ENCODE results near the gene CNNM4.
A peak's percentile ranks its signal among the peaks of the same experiment; 100 is the strongest.

CNNM4 gene

DNA sequence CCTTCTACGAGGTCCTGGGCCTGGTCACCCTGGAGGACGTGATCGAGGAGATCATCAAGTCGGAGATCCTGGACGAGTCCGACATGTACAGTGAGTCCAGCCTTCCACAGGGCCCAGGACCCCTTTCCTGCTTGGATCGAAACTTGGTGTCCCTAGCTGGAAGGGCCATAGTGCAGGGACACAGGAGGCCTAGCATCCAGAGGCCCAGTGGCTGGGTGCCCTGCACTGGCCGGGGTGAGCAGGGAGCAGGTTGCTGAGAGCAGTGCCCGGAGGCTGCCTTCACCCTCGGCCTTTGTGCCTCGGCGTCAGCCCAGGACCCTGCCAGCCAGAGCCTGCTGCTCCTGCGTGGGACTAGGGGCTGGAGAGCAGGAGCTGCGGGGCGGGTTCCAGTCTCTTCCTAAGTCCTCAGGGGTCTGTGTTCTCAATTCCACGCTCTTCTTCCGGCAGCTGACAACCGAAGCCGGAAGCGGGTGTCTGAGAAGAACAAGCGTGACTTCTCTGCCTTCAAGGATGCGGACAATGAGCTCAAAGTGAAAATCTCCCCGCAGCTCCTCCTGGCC is 36.4 kb downstream of the CNNM4 start:
- CTCF ChIA-PET = interaction anchor here (1.0 to 5.3 kb wide), 5 partner anchors 9 to 34 kb away, joined by 3 to 53 read pairs (median 7); partner anchors contain the start of genes CNNM3 and CNNM4
- TF ChIP-seq CTCF (IDR thresholded peaks at IDR 0.05; ENCODE audit: control extremely low read depth, extremely low read depth, low read depth, missing control alignments) = no peak
- POLR2A ChIA-PET = no interaction called here
- no peak for DNase-seq (ENCODE audit: extremely low spot score)

GRCh38 chr2:96798733-96799622 is 38.3 kb downstream of the CNNM4 start:
- TF ChIP-seq CTCF (IDR thresholded peaks at IDR 0.05; ENCODE audit: control extremely low read depth, extremely low read depth, low read depth, missing control alignments) = no peak
- POLR2A ChIA-PET = no interaction called here
- CTCF ChIA-PET = interaction anchor here (1.4 to 5.3 kb wide), 9 partner anchors 8 to 65 kb away, joined by 4 to 53 read pairs (median 7); partner anchors contain the start of gene CNNM4
- DNase-seq (ENCODE audit: extremely low spot score) = no peak

DNA sequence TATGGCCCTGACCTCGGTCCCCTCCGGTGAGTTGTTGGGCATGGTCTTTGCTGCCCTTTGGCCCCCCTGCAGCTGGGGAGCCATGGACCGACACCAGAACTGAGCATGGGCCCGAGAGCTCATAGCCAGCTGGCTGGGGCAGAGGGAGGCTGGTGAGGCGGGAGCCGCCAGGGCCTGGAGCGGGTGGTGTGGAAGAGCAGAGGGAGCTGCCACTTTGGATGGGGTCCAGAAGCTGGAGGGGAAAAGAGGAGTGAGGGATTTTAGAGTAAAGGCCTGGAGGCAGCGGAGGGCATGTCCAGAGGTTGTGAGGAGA is 38.9 kb downstream of the CNNM4 start:
- ChIA-PET CTCF (interaction anchor here (1.4 to 5.3 kb wide), 14 partner anchors 8 to 807 kb away, joined by 3 to 53 read pairs (median 8); partner anchors contain the start of gene CNNM4), POLR2A (no interaction called here)
- no peak for TF ChIP-seq CTCF (IDR thresholded peaks at IDR 0.05; ENCODE audit: control extremely low read depth, extremely low read depth, low read depth, missing control alignments)
- DNase-seq (ENCODE audit: extremely low spot score) = no peak

- POLR2A ChIA-PET = no interaction called here
- no peak for DNase-seq (ENCODE audit: extremely low spot score)
- no peak for TF ChIP-seq CTCF (IDR thresholded peaks at IDR 0.05; ENCODE audit: control extremely low read depth, extremely low read depth, low read depth, missing control alignments)
- CTCF ChIA-PET = interaction anchor here (1.0 to 5.3 kb wide), 25 partner anchors 9 to 807 kb away, joined by 3 to 53 read pairs (median 5); partner anchors contain the start of genes CNNM4 and KANSL3
These were observed 39.6 kb downstream of the CNNM4 start for GRCh38 chr2:96800061-96801004.

- CTCF ChIA-PET = interaction anchor here (1.0 to 5.3 kb wide), 23 partner anchors 9 to 808 kb away, joined by 3 to 53 read pairs (median 5); partner anchors contain the start of genes CNNM4 and KANSL3
- DNase-seq (ENCODE audit: extremely low spot score) = peak; percentile 89
- POLR2A ChIA-PET = no interaction called here
- TF ChIP-seq CTCF (IDR thresholded peaks at IDR 0.05; ENCODE audit: control extremely low read depth, extremely low read depth, low read depth, missing control alignments) = peak; percentile 97
These were observed 40.5 kb downstream of the CNNM4 start for GRCh38 chr2:96801005-96801785.

All from GM10248 (cell line).